HG03565 (cell line): ENCODE data around the gene RND2.

Experiments
- ATAC-seq: cut with Tn5 transposase; IDR thresholded peaks from one replicate; pipeline ENCODE4 v1.9.1; 2021; ENCODE audit warnings: mild to moderate bottlenecking, moderate library complexity; ENCODE audit not compliant: unreplicated experiment

RND2 gene

DNA sequence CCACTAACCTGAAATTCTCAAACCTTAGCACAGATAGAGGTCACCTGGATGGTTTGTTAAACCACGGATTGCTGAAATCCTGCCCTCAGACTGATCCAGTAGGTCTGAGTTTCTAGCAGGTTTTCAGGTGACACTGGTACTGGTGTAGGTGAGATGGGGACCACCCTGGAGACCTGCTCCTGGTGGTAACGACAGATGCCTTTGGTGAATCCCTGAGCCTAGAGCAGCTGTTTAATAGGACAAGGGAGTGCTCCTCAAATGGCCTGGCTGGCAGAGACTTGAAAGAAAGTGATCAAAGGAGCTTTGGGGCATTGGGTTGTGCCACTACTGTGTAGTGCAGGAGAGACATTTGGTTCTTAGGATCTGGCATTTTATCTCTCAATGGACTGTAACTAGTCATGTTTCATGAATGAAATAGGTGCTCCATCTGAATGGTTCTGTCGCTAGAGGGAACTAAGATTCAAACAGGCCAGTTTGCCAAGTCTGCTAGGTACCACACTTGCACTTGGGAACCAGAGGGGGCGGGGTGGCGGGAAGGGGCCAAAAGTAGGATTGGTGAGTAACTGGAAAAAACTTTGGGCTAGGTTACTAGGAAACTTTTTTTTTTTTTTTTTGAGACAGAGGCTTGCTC lies 21.4 kb upstream of the RND2 start:
- no peak for ATAC-seq

GRCh38 chr17:43006639-43007551 lies 18.1 kb upstream of the RND2 start, which contains the start of gene IFI35:
Gene IFI35, plus strand, starts transcription at chr17:43006784. Its CDS starts 164 bp downstream, at chr17:43006948.
- ATAC-seq = peak; percentile 80

GRCh38 chr17:43010667-43011308 lies 14.2 kb upstream of the RND2 start:
- ATAC-seq = no peak

- no peak for ATAC-seq
Measured at GRCh38 chr17:43011728-43012472, 13.1 kb upstream of the RND2 start.

GRCh38 chr17:43013296-43013695 lies 11.7 kb upstream of the RND2 start:
- no peak for ATAC-seq

DNA sequence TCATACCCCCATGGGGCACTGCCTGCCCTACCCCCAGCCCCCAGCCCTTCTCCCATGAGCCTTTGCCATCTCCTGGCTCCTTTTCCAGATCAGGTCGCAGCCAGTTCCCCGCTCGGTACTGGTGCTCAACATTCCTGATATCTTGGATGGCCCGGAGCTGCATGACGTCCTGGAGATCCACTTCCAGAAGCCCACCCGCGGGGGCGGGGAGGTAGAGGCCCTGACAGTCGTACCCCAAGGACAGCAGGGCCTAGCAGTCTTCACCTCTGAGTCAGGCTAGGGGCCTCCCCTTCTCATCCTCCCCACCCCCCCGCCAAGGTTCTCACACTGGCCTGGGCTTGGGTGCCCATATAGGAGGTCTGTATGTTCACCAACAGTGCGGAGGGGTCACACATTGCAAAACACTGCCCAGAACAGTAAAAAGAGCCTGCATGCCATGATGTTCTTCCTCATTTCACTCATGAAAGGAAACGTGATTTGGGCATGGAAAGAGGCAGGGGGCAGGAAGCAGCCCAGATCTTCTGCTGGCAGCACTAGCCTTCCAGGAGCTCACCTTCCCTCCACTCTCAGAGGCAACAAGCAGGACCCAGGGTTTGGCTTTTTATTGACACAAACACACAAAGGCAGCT lies 10.9 kb upstream of the RND2 start:
- ATAC-seq = no peak

DNA sequence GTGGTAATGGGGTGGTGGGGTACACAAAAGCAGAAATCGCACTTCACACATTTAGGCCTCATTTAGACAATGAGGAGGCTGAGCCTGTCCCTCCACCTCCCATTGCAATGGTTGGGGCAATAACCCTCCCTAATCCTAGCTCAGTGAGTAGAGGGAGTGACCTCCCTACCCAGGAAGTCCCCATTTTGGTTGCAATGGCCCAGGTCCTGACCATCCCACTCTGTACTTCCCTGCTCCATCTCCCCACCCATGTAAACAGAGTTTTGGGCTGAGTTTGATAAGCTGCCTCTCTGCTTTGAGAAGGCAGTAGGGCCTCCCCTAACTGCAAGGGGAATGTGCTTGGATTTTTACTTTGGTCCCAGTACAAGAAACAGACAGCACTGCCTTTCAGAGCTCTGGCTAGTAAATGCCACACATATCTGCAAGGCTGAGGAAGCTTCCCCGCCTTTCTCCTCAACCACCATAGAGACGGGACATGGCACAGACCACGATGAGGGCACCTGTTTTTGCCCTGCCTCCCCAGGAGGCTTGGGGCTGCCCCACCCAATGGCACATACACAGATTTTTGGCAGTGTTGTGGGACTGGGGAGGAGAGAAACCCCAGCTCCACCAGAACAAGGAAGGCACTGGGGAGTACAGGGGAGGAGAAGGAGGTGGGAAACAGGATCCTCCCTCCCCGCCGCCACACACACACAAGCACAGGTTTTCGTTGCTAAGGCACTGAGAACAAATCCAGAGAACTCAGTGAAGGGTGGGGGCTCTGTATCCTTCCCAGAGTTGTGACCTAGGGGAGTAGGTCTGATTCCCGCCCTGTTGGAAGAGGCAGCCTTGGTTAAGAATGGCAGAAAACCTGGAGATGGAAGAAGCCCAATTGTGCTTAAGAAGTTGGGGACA lies 10.1 kb upstream of the RND2 start:
- no peak for ATAC-seq

- no peak for ATAC-seq
Measured at GRCh38 chr17:43015579-43015978, 9.5 kb upstream of the RND2 start.

DNA sequence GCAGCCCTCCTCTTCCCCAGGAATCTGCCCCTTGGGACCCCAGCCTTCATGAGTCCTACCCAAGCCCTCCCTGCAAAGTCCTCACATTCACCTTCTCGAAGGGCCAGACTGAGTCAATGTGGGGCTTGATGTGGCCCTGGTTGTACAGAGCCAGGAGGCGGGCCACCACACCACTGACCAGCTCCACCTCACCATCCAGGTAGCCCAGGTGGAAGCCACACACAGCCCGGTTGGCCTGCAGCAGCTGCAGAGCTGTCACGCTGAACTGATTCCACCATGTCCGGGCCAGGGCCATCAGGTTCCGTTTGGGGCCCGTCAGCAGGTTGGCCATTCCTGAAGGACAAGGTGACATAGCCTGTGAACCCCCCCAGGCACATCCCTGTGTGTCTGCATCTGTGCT lies 8.8 kb upstream of the RND2 start:
- ATAC-seq = no peak

GRCh38 chr17:43018008-43018853 lies 6.8 kb upstream of the RND2 start:
- ATAC-seq = no peak

DNA sequence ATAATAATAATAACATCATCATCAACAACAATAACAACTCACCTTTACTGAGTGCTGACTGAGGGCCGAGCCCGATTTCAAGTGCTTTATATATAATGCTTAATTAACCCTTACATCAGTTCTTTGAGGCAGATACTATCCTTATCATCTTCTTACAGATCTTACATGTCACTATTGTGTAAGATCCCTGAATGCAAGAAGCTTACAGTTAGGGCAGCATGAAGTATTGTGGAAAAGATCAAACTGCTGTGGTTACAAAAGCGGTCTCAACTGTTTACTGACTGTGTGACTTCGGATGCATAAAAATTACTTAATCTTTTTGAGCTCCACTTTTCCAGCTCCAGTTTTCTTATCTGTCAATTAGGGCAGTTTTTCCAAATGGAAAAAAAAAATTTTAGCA lies 6.1 kb upstream of the RND2 start:
- no peak for ATAC-seq

GRCh38 chr17:43019418-43019817 lies 5.6 kb upstream of the RND2 start:
- no peak for ATAC-seq

DNA sequence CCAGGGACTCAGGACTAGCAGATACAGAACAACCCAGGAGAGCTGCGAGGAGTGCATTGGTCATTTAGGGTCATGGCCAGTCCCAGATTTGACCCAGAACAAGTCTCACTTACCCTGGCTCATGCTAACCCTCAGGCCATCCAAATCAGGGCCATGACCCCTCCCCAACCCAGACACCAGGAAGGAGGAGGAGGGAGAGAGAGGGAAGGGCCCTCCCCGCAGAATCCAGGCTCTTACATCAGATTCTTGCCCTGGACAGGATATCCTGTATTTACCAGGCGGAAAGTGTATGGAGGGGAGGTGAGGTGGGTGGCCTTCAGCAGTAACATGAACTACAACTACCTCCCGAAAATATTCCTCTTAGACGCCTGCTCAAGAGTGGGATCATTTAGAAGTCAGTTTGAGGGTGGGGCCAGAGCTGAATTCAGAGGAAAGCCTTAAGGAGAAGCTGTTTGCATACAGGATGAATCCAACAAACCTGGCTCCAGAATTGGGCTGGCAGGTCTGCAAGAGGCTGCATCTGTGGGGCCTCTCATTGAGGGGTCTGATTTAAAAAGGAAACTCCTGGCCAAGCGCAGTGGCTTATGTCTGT lies 4.9 kb upstream of the RND2 start:
- no peak for ATAC-seq

DNA sequence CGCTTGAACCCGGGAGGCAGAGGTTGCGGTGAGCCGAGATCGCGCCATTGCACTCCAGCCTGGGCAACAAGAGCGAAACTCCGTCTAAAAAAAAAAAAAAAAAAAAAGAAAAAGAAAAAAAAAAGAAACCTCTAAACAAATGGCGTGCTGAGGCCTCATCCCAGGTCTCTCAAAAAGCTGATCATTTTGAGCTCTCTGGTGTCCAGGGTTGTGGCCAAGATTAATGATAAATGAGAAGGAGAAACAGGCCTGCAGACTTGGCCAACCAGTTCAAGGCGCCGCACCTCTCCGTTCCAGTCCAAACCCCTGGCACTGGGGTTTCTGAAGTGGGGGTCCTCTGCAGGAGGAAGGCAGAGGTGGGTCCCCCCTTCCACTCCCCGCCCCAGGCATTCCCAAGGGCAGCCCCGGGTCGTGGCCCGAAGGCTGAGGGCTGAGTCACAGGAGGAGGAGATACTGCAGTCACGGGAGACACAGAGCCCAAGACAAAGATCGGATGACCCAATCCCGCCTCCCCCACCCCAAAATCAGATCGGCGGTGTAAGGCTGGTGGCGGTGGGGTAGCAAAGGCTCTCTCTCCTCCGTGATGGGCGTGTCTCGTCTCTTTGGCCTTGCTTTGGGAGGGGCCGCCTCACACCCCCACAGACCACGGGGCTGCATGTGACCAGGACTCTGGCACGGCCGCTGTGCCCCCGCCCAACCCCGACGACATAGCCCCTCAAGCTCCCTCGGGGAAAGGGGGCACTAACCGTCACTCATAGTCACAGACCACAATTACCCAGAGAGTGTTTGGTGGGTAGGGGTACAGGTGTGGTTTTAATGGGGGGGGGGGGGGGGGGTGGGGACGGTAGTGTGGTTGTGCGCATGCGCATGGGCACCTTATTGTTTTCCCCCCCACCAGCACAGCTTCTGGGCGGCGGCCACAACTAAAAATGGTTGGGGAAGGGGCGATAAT lies 4.0 kb upstream of the RND2 start:
- no peak for ATAC-seq

DNA sequence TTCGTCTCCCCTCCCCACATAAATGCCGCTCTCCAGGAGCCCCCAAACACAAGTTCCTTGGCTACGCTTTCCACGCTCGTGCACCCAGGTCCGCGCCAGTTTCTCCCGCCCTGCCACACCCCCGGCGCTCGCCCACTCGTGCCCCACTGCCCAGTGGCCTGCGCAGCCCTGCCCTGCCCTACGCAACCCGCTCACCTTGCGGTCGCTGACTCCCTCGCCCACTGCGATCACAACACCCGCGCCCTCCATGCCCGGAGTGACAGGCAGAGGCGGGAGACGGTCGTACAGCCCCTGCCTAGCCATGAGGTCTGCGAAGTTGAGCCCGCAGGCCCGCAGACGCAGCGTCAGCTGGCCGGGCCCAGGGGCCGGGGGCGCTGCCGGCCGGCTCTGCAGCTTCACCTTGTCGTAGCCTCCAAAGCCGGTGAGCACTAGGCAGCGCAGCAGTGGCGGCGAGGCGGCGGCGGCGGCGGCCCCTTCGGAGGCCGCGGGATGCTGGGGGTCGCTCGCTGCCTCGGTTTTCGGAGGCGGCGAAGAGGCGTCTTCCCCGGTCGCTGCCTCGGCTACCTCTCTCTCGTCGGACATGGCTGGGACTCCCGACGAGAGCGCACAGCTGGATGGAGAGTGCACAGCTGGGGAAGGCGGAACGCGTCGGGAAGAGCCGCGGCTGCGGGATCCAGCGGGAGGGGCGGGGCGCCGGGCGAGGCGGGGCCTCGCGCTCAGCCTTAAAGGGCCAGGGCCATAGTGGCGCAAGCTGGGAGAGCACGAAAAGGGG lies 3.1 kb upstream of the RND2 start, which contains the start of gene VAT1:
Gene VAT1 (minus strand): TSS at position 645 of the 772 bp plus-strand sequence. CDS start 63 bp downstream, at position 582.
- ATAC-seq = no peak

DNA sequence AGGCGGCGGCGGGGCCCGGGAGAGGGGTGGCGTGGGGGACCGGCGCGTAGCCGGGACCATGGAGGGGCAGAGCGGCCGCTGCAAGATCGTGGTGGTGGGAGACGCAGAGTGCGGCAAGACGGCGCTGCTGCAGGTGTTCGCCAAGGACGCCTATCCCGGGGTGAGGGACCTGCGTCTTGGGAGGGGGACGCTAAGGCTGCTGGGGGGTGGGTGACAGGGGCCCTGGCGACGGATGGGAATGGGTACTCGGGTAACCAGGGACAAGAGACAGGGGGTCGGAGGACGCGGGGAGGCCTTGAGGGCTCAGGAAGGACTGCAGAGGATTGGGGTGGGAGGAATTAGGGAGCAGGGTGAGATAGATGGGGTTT lies 243 bp downstream of the RND2 start:
- no peak for ATAC-seq
